Hippocampal formation (tissue), 2 donors: ENCODE measurements around the gene SYPL2.
A peak's percentile ranks its signal among the peaks of the same experiment; 100 is the strongest.
"Not testable (repeated sequence)": the region's sequence is repeated elsewhere in the genome, so short reads cannot be mapped to it uniquely, and the experiment has no call there.

Experiments
- DNase-seq, 2 donors: peaks; one replicate each; lab custom pipeline; 2025; lab: John Stamatoyannopoulos, UW

The SYPL2 gene

DNA sequence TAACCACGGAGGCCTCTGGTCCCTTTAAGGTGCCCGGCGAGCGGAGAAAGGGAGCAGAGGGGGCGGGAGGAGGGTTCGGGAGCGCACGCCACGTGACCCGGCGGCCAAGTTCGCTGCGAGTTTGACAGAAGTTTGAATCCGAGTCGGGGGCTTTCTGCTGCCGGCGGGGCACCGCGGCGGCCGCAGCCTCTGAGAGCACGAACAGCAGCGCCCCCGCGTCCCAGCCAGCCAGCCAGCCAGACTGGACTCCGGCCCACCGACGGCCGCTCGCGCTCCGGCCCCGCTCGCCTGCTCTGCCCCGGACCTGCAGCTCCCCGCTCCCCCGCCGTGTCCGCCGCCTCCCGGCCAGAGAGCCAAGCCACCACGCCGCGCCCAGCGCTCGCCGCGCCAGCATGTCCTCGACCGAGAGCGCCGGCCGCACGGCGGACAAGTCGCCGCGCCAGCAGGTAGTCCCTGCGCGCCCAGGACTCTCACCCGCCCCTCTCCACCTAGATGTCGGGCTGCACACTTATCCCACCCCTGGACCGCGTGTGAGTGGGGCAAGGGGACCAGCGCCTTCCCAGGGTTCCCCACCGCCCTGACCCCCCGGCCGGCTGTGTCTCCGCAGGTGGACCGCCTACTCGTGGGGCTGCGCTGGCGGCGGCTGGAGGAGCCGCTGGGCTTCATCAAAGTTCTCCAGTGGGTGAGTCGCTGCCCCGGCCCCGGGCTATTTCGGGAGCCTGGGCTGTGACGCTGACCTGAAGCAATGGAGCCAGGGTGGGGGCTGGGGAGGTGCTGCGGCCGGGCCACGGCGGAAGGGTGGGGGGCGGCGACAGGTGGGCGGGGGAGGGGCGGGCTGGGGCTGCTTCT, at the start of gene SYPL2:
Gene SYPL2, plus strand, starts transcription at position 95 of the 849 bp plus-strand sequence. Its CDS starts 298 bp downstream, at position 393.
- DNase-seq = no peak

DNA sequence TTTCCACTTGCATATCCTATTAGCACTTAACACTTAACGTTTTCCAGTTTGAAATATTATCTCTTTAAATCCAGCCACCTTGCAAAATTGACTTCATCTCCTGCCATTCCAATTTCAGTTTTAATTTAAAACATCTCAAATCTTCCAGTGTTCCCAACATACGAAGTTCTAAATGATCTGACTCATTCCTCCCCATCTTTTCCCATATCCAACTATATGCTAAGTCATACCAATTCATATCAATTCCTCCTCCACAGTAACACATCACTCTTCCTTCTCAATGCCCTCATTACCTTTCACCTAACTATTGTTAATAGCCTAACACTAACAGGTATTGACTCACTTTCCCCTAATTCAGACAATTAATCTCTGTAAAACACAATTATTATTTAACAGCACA, 42.8 kb upstream of the SYPL2 start:
- DNase-seq = no peak

DNA sequence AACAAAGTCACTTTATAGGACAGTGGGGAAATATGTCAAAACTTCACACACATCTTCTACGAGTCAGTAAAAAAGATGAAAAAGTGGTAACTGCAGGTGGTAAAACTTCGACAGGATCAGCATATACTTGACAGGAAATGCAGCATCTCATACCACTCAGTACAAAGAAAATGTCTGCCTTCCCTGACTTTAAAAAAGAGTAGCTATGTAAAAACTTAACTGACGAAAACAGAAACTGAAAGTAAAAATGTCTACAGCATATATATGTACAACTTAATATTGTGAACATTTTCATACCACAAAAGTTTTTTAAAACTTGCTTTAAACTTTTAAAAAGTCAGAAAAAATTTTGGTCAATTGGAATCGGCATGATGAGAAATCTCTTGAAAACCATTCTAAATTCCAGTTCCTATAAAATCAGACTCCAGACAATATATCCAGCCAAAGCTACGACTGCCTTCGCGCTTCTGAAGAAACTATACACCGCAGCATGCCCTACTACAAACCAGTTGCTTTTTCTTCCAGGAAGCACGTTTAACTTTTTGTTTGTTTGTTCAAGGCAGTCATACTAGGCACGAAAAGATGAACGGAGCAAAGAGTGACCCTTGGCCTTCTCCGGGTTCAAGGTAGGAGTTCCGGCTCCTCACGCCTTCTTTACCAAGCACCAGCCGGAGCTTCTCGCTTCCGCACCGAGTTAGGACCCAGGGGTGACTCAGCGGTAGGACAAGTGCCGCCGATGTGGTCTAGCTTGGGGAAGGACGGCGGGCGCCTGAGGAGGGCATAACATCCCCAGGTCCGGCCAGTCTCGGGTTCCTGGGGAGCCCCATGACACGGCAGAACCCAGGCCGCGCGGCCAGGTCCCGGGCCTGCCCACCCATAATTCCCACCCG, 40.7 kb upstream of the SYPL2 start:
- DNase-seq = no peak

DNA sequence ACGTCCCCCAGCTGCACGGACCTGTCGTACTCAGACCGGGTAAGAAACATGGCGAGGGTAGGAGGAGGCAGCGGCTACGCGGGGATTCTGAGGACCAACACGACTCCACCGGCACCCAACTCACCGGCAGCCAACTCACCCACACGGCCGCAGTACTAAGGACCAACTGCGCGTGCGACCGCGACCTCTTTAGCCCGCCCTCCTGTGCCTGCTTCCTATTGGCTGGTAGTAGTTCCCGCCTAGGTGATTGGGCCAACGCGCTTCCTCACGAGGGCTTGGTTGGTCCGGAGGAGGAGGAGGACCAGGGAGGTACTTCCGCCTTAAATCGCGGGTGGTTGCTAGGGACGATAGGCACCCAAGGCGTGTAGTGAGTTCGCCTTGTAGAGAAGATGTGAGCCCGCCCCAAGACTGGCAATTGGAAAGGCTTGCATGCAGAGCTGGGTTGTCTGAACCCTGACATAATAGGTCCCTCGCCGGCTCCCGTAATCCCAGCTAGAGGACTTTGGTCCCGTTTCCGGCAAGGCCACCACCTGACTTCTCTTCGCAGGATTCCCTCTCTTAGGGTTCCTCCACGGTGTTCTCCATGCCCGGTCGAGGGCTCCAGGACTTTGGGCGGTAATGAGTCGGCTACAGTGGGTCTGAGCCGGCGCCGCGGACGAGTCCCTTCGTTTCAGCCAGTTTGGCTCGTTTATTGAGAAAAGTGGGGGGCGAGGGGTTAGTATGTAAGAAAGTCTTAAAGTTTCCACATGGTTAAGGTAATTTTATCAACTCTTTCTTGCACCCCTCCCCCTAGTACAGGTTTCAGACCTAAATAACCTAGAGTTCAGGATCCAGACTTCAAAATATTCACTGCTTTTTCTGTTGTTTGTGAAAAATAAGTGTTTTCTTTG, 39.8 kb upstream of the SYPL2 start, which contains the start of gene PSMA5:
Gene PSMA5, minus strand, starts transcription at position 168 of the 890 bp plus-strand sequence. Its CDS starts 118 bp downstream, at position 50.
- DNase-seq = peak; percentile 95 to 98

DNA sequence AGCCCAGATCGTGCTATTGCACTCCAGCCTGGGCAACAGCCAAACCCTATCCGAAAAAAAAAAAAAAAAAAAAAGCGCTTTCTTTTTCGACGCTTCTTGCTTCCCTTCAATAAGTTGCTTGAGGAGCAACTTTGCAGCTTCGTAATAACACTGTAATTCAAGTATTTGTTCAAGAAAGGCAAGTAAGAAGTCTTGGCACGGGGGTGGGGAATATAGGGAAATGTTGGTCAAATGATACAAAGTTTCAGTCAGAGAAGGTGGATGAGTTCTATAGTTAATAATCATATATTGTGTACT, 39.2 kb upstream of the SYPL2 start:
- no peak for DNase-seq

DNA sequence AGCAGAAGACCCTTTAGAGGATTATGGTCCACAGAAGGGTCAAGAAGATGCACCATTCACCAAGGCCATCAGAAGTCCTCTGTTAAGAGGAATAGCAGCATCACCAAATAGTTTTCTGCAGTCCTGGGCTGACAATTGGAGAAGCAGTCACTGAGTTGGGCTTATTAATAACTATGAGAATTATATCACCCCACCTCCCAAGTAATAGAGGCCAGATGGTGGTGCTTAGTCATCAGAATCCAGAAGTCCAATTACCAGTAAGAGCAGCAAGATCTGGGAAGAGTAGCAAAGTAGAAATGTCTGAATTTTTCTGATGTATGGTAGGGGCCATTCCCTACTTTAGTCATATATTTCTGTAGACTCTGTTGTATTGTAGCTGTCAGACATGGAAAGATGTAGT, 34.0 kb upstream of the SYPL2 start:
- no peak for DNase-seq

DNA sequence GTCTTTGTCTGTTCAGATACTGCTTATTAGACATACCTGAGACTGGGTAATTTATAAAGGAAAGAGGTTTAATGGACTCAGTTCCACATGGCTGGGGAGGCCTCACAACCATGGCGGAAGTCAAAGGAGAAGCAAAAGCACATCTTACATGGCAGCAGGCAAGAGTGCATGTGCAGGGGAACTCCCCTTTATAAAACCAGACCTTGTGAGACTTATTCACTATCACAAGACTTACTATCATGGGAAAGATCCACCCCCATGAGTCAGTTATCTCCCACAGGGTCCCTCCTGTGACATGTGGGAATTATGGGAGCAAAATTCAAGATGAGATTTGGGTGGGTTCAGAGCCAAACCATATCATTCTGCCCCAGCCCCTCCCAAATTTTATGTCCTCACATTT, 33.0 kb upstream of the SYPL2 start:
- no peak for DNase-seq

DNA sequence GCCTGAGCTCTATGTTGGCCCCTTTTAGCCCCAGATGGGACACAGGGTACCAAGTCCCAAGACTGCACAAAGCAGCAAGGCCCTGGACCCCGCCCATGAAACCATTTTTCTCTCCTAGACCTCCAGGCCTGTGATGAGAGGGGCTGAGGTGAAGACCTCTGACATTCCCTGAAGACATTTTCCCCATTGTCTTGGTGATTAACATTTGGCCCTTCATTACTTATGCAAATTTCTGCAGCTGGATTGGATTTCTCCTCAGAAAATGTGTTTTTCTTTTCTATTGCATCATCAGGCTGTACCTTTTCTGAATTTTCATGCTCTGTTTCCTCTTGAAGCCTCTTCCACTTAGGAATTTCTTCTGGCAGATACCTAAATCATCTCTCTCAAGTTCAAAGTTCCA, 31.9 kb upstream of the SYPL2 start:
- DNase-seq = no peak

DNA sequence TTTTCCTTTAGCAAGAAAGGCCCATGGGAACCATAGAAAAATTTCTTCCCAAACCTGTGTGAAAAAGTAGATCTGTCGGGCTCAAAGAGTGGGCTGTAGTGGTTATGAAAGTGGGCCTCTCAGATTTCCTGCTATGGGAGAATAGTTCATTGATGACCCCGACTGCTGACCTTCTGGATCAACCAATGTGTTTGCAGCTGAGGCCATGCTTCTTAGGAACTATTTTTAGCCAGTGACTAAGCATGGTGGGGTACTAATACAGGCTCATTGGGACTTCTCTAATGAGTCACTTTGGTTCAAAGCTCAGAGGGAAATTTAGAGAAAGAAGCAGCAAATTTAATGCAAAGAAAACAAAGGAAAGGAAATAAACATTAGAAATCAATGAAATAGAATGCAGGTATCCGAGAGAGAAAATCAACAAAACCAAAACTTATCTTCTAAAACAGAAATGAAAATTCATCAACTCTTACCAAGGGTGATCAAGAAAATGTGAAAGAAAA, 27.5 kb upstream of the SYPL2 start:
- no peak for DNase-seq

DNA sequence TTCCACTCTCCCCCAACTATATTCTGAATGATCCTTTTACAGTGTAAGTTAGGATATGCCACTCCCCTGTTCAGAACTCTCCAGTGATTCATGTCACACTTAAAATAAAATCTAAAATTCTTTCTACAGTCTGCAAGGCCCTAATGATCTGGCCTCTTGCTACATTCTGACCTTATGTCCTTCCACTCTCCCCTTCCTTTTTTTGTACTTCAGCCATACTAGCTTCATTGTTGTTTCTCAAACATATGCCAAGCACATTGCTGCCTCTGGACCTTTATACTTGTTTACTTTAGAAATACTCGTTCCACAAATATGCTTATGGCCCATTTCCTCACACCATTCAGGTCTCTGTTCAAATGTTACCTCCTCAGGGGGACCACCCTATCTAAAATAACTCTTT, 25.3 kb upstream of the SYPL2 start:
- no peak for DNase-seq

DNA sequence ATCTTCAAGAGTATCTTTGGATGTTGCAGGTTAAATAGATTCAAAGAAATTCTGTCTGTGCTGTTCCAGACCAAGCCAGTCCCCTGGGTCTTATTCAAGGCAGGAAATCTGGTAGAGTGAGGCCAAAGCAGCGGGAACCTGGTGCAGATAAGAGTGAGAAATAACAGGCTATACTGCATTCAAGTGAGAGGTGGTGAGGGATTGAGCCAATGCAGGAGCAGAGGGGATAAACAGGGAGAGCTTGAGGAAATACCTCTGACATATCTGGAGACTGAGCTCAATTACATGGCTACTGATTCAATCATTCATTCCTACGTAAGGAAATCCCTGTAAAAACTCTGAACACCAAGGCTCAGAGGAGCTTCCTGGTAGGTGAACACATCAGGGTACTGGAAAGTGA, 22.9 kb upstream of the SYPL2 start:
- DNase-seq = no peak

DNA sequence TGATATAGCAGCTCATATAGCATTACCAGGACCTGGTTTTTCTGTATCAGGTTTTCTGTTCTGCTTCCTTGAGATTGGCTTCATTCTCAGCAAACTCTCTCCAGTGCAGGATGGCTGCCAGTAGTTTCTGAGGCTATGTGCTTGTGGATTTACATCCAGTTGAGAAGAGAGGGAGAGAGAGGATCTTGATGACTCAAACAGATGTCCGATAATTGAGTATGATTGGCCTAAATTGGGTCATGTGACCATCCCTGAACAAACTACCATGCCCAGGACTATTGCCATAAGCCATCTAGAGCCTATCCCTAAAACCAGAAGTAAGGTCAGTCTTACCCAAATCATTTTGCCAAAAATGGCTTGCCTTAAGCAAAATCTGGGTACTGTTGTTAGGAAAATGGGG, 22.0 kb upstream of the SYPL2 start:
- no peak for DNase-seq

DNA sequence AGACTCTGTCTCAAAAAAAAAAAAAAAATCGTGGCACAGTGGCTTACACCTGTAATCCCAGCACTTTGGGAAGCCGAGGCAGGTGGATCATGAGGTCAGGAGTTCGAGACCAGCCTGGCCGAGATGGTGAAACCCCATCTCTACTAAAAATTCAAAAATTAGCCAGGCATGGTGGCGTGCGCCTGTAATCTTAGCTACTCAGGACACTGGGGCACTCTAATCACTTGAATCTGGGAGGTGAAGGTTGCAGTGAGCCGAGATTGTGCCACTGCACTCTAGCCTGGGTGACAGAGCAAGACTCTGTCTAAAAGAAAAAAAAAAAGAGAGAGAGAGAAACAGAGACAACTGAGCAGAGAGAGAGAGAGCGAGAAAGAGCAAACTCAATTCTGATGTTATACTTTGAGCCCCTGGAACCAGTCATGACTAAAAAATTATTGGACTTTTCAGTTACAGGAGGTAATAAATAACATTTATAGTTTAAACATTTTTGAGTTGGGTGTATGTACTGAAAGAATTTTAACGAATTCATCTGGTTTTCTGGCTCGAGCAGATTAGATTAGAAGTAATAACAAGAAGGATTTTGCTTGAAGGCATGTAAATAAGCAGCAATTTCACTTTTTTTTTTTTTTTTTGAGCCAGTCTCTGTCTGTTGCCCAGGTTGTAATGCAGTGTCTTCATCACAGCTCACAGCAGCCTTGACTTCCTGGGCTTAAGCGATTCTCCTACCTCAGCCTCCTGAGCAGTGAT, 20.2 kb upstream of the SYPL2 start:
- DNase-seq = not testable (repeated sequence)

DNA sequence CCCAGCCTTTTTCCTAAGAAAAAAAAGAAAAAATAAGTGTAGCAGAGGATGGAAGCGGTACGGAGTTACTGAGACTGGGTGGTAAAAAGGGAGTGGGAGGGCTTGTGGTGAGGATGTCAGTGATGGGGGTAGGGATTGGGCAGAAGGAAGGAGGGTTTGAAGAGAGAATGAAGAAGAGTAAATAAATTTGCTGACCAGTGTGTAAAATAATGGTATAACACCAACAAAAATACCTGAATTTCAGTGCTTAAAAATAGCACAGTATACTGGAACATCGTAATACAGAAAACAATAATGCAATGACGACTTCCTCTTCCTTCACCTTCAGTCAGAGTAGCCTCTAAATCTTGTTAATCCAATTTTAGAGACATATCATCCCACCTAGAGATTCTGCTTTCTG, 18.8 kb upstream of the SYPL2 start:
- no peak for DNase-seq

DNA sequence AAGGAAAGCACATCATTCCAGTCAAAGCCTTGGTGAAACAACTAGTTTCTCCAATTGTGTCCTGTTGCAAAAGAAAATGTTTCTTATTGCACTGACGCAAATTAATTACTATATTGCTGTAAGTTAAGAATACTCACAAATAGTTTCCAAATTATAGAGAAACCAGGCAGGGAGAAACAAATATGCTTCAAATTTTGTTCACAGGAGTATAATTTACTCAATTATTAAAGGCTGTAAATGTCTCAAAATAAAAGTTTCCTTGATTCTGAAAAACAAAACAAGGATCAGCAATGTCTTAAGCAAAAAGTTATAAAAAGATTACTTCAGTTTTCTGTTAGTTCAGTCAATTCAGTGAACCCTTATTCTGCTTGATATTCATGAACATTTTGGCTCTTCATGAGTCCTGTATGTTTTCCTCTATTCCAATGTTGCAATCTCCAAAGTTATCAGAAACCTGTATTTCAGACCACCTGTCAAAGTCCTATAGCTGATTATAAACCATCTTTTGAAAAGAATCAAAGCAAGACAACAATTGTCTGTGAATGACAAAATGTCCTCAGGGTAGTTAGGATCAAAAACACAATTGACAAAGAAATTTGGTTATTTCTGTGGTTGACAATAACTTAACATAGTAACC, 11.7 kb upstream of the SYPL2 start:
- DNase-seq = no peak

DNA sequence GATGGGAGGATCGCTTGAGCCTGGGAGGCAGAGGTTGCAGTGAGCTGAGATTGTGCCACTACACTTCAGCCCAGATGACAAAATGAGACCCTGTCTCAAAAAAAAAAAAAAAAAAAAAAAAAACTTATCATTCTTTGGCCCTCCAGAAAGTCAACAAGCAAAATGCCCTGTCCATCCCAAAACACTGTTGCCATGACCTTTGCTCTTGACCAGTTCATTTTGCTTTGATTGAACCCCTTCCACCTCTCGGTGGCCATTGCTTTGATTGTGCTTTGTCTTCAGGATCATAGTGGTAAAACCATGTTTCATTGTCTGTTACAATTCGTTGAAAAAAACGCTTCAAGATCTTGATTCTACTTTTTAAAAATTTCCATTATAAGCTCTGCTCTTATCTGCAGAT, 8.5 kb upstream of the SYPL2 start:
- DNase-seq = no peak

DNA sequence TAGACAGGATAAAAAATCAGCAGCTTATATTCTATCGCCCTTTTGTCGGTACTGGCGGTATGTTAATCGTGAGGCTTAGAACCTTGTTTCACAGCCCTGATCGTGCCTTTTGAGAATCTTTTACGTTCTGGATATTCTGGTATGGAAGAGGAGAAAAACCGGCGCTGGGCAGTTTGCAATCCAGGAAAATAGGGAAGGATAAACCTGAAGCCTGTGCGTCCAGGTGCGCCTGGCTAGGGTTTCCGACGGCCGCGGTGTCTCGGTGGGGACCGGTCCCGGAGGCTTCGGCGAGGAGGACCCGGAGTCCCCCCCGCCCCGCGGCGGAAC, 258 bp upstream of the SYPL2 start:
- no peak for DNase-seq

DNA sequence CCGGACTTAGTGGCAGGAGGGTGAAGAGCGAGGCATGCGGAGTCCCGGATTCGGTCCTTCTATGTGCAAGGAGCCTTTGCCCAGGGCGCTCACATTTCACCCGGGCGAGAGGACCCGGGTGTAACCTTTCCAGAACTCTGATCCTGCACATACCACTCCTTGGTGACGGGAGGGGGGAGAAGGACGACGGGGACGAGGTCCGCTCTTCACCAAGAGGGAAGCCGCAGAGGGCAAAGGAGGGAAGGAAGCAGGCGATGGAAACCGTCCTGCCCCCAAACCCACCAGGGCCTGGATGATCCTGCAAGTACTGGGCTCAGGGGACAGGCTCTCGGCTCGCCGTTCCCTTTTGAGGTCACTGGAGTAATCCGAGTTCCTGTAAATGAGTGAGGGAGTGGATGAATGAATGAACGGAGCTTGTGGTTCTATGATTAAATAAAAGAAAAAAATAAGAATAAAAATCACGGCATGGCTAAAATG, 993 bp downstream of the SYPL2 start:
- DNase-seq = no peak

DNA sequence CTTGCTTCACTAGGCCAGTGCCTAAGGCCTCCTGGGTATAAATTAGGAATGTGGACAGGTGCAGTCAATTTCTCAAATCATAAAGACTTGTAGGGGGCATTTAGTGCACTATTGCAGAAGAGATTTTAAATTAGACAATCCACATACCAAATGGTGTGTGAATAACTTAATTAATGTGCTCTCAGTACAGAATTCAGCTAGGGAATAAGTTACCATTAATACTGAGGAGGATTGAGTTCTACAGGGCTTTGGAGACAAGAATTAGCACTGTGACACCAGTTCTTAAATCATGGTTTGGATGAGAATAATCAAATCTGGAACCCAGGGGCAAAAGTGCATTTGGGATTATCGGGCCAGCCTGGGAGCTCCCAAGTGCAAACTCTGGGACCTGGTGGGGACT, 1.7 kb downstream of the SYPL2 start:
- DNase-seq = no peak

DNA sequence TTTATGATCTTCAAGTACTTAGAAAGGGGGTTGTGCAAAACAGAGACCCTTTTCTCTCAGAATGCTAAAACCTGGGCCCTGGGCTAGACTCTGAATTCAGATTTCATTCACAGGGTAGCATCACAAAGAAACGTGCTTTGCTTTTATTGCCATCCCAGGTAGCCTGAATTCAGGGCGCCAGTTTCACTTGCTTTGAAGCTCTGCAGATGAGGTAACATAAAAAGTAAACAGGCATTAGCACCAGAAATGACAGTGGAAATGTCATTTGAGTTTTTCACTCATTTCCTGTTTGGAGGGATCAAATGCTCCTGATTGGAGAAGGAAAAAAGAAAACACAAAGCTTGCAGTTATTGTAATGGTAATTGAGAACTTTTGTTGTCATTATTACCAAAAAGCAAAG, 2.6 kb downstream of the SYPL2 start:
- DNase-seq = no peak

DNA sequence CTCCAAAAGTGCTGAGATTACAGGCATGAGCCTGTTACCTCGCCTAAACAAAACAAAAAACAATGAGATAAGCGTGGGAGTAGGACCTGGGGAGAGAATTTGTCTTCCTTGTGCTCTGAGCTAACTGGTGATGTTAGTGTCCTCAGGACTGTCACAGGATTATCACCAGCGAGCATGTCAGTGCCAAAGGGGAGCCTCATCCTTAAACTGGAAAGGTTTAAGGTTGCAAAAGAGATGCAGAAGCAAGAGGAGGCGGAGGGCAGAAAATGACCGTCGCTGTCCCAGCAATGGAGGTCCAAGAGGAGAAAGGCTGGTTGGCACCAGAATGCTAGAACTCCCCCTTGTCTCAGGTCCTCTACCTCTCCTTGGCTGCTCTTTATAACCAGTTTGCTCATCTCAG, 3.9 kb downstream of the SYPL2 start:
- DNase-seq = no peak
